ENCODE data around the gene PPRC1.

The PPRC1 gene

GRCh38 chr10:102106998-102107397 is 25.8 kb upstream of the PPRC1 start:
- H3K36me3 ChIP-seq (replicated peaks in 1 of 2; ENCODE audit: control insufficient read depth in 2 of 2, insufficient read depth in 2 of 2, low read length in 2 of 2) = peaks cover 52 to 95% of the 10 kb centered on the region in 2 donors
- H2BK12ac ChIP-seq (ENCODE audit: low read length) = no peak overlapping the region
- no peak overlapping the region for H3K14ac ChIP-seq (ENCODE audit: low read length)
- H4K91ac ChIP-seq (ENCODE audit: low read depth, low read length, poor library complexity) = no peak overlapping the region
- H3K4me1 ChIP-seq (ENCODE audit: control insufficient read depth in 2 of 2, insufficient read depth in 1 of 2, low read depth in 1 of 2, low read length in 2 of 2) = no peaks in the 10 kb centered on the region
- no peak overlapping the region for H3K18ac ChIP-seq (ENCODE audit: low read length)
- no peak overlapping the region for H3K27ac ChIP-seq (replicated peaks; ENCODE audit: low read length)
- no peak overlapping the region for H3K4ac ChIP-seq (ENCODE audit: low read length)
- H3K79me1 ChIP-seq (ENCODE audit: low read depth, low read length) = peaks cover 14% of the 10 kb centered on the region
- no peak overlapping the region for H4K8ac ChIP-seq (ENCODE audit: low read depth, low read length)
- no peak overlapping the region for H3K9ac ChIP-seq (ENCODE audit: low read depth, low read length, poor library complexity)
- H2BK120ac ChIP-seq (ENCODE audit: low read depth, low read length) = no peak overlapping the region
- H3K4me3 ChIP-seq (ENCODE audit: low read length in 2 of 2) = no peak overlapping the region
- no peak overlapping the region for H2AK5ac ChIP-seq (ENCODE audit: low read depth, low read length)
- no peak overlapping the region for H2BK5ac ChIP-seq (ENCODE audit: low read length)
- H2AFZ ChIP-seq (ENCODE audit: low read length) = no peak overlapping the region
- peaks cover 0 to 2% of the 10 kb centered on the region in 2 donors for H3K9me3 ChIP-seq (replicated peaks in 1 of 2; ENCODE audit: control insufficient read depth in 2 of 2, insufficient read depth in 1 of 2, low read depth in 1 of 2, low read length in 2 of 2)
- WGBS, 2 donors (ENCODE audit: extremely low coverage in 2 of 2, insufficient read length in 2 of 2, insufficient replicate concordance in 1 of 2) = no CpG with 5 or more reads among the region's 2 CpGs
- H3K4me2 ChIP-seq (ENCODE audit: insufficient read depth, low read length, poor library complexity, severe bottlenecking) = no peak overlapping the region
- DNase-seq (ENCODE audit: low spot score) = no peak
- no peaks in the 10 kb centered on the region for H3K27me3 ChIP-seq (ENCODE audit: control insufficient read depth in 3 of 3, insufficient read depth in 3 of 3, low read depth in 1 of 3, low read length in 3 of 3)
- H3K23ac ChIP-seq (ENCODE audit: low read depth, low read length, poor library complexity) = no peak overlapping the region
- H2BK15ac ChIP-seq (ENCODE audit: low read length) = no peak overlapping the region

- WGBS, 2 donors (ENCODE audit: extremely low coverage in 2 of 2, insufficient read length in 2 of 2, insufficient replicate concordance in 1 of 2) = no CpG with 5 or more reads among the region's 24 CpGs
- Histone ChIP-seq H2BK12ac (ENCODE audit: low read length) (no peak overlapping the region), H3K36me3 (replicated peaks in 1 of 2; ENCODE audit: control insufficient read depth in 2 of 2, insufficient read depth in 2 of 2, low read length in 2 of 2) (peaks cover 54 to 90% of the 10 kb centered on the region in 2 donors), H2BK15ac (ENCODE audit: low read length) (no peak overlapping the region), H4K8ac (ENCODE audit: low read depth, low read length) (no peak overlapping the region), H3K9ac (ENCODE audit: low read depth, low read length, poor library complexity) (no peak overlapping the region), H3K14ac (ENCODE audit: low read length) (no peak overlapping the region), H4K91ac (ENCODE audit: low read depth, low read length, poor library complexity) (no peak overlapping the region), H3K27ac (replicated peaks; ENCODE audit: low read length) (no peak overlapping the region), H3K23ac (ENCODE audit: low read depth, low read length, poor library complexity) (no peak overlapping the region), H2AK5ac (ENCODE audit: low read depth, low read length) (no peak overlapping the region), H2BK120ac (ENCODE audit: low read depth, low read length) (no peak overlapping the region), H2AFZ (ENCODE audit: low read length) (no peak overlapping the region), H3K79me1 (ENCODE audit: low read depth, low read length) (peaks cover 17% of the 10 kb centered on the region), H3K9me3 (replicated peaks in 1 of 2; ENCODE audit: control insufficient read depth in 2 of 2, insufficient read depth in 1 of 2, low read depth in 1 of 2, low read length in 2 of 2) (peaks cover 0 to 2% of the 10 kb centered on the region in 2 donors), H3K4me2 (ENCODE audit: insufficient read depth, low read length, poor library complexity, severe bottlenecking) (no peak overlapping the region), H3K4ac (ENCODE audit: low read length) (no peak overlapping the region), H3K4me3 (ENCODE audit: low read length in 2 of 2) (no peak overlapping the region), H3K27me3 (ENCODE audit: control insufficient read depth in 3 of 3, insufficient read depth in 3 of 3, low read depth in 1 of 3, low read length in 3 of 3) (no peaks in the 10 kb centered on the region), H3K4me1 (ENCODE audit: control insufficient read depth in 2 of 2, insufficient read depth in 1 of 2, low read depth in 1 of 2, low read length in 2 of 2) (peaks cover 10 to 16% of the 10 kb centered on the region in 2 donors), H2BK5ac (ENCODE audit: low read length) (no peak overlapping the region), H3K18ac (ENCODE audit: low read length) (no peak overlapping the region)
- no peak for DNase-seq (ENCODE audit: low spot score)
These were observed 23.4 kb upstream of the PPRC1 start for GRCh38 chr10:102109166-102110116.

GRCh38 chr10:102111276-102111675 is 21.6 kb upstream of the PPRC1 start:
- H3K4ac ChIP-seq (ENCODE audit: low read length) = no peak overlapping the region
- H3K4me2 ChIP-seq (ENCODE audit: insufficient read depth, low read length, poor library complexity, severe bottlenecking) = no peak overlapping the region
- H4K8ac ChIP-seq (ENCODE audit: low read depth, low read length) = no peak overlapping the region
- peaks cover 0 to 2% of the 10 kb centered on the region in 2 donors for H3K9me3 ChIP-seq (replicated peaks in 1 of 2; ENCODE audit: control insufficient read depth in 2 of 2, insufficient read depth in 1 of 2, low read depth in 1 of 2, low read length in 2 of 2)
- no peak overlapping the region for H3K27ac ChIP-seq (replicated peaks; ENCODE audit: low read length)
- no peak overlapping the region for H2BK15ac ChIP-seq (ENCODE audit: low read length)
- H4K91ac ChIP-seq (ENCODE audit: low read depth, low read length, poor library complexity) = no peak overlapping the region
- H3K18ac ChIP-seq (ENCODE audit: low read length) = no peak overlapping the region
- H2AFZ ChIP-seq (ENCODE audit: low read length) = no peak overlapping the region
- H3K4me1 ChIP-seq (ENCODE audit: control insufficient read depth in 2 of 2, insufficient read depth in 1 of 2, low read depth in 1 of 2, low read length in 2 of 2) = peaks cover 21 to 23% of the 10 kb centered on the region in 2 donors
- peaks cover 17% of the 10 kb centered on the region for H3K79me1 ChIP-seq (ENCODE audit: low read depth, low read length)
- no peak overlapping the region for H2BK5ac ChIP-seq (ENCODE audit: low read length)
- no peak for DNase-seq (ENCODE audit: low spot score)
- H2AK5ac ChIP-seq (ENCODE audit: low read depth, low read length) = no peak overlapping the region
- WGBS, 2 donors (ENCODE audit: extremely low coverage in 2 of 2, insufficient read length in 2 of 2, insufficient replicate concordance in 1 of 2) = no CpG with 5 or more reads among the region's 12 CpGs
- no peak overlapping the region for H3K4me3 ChIP-seq (ENCODE audit: low read length in 2 of 2)
- no peak overlapping the region for H3K23ac ChIP-seq (ENCODE audit: low read depth, low read length, poor library complexity)
- peaks cover 48 to 74% of the 10 kb centered on the region in 2 donors for H3K36me3 ChIP-seq (replicated peaks in 1 of 2; ENCODE audit: control insufficient read depth in 2 of 2, insufficient read depth in 2 of 2, low read length in 2 of 2)
- no peak overlapping the region for H3K9ac ChIP-seq (ENCODE audit: low read depth, low read length, poor library complexity)
- no peaks in the 10 kb centered on the region for H3K27me3 ChIP-seq (ENCODE audit: control insufficient read depth in 3 of 3, insufficient read depth in 3 of 3, low read depth in 1 of 3, low read length in 3 of 3)
- no peak overlapping the region for H3K14ac ChIP-seq (ENCODE audit: low read length)
- H2BK12ac ChIP-seq (ENCODE audit: low read length) = no peak overlapping the region
- H2BK120ac ChIP-seq (ENCODE audit: low read depth, low read length) = no peak overlapping the region

DNA sequence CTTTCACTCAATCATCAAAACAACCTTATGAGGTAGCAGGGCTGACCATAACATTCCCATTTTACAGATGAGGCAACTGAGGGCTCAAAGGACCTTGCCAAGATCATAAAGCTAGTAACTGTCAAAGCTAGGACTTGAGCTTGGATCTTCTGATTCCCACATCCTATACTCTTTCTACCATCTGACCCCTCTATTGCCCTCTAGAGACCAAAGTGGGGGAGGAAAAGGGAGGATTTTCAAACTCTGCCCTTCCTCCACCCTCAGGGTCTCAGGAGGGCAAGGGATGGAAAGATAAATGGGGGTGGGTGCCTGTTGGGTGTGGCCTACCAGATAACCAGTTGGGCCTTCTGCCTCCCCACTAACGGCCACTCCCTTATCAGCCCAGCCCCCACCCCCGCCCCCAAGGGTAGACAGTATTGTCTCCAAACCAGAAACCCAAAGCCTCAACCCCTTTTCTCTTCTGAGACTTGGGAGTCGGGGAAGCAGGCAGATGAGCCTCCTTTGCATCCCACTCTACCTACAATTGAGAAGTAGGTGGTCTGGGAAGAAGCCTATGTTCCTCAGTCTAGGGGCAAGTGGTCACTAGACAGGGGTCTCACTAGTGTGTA is 20.5 kb upstream of the PPRC1 start:
- H2AK5ac ChIP-seq (ENCODE audit: low read depth, low read length) = no peak overlapping the region
- peaks cover 42 to 64% of the 10 kb centered on the region in 2 donors for H3K36me3 ChIP-seq (replicated peaks in 1 of 2; ENCODE audit: control insufficient read depth in 2 of 2, insufficient read depth in 2 of 2, low read length in 2 of 2)
- H3K4ac ChIP-seq (ENCODE audit: low read length) = no peak overlapping the region
- no peak overlapping the region for H3K9ac ChIP-seq (ENCODE audit: low read depth, low read length, poor library complexity)
- WGBS, 2 donors (ENCODE audit: extremely low coverage in 2 of 2, insufficient read length in 2 of 2, insufficient replicate concordance in 1 of 2) = no CpG with 5 or more reads among the region's 3 CpGs
- H3K79me1 ChIP-seq (ENCODE audit: low read depth, low read length) = peaks cover 17% of the 10 kb centered on the region
- H2BK5ac ChIP-seq (ENCODE audit: low read length) = peak overlapping the region; percentile 96
- H3K23ac ChIP-seq (ENCODE audit: low read depth, low read length, poor library complexity) = no peak overlapping the region
- H4K91ac ChIP-seq (ENCODE audit: low read depth, low read length, poor library complexity) = no peak overlapping the region
- H3K4me2 ChIP-seq (ENCODE audit: insufficient read depth, low read length, poor library complexity, severe bottlenecking) = peak overlapping the region; percentile 35
- H2AFZ ChIP-seq (ENCODE audit: low read length) = no peak overlapping the region
- H3K18ac ChIP-seq (ENCODE audit: low read length) = no peak overlapping the region
- no peak for DNase-seq (ENCODE audit: low spot score)
- peaks cover 0 to 2% of the 10 kb centered on the region in 2 donors for H3K9me3 ChIP-seq (replicated peaks in 1 of 2; ENCODE audit: control insufficient read depth in 2 of 2, insufficient read depth in 1 of 2, low read depth in 1 of 2, low read length in 2 of 2)
- H3K27me3 ChIP-seq (ENCODE audit: control insufficient read depth in 3 of 3, insufficient read depth in 3 of 3, low read depth in 1 of 3, low read length in 3 of 3) = no peaks in the 10 kb centered on the region
- H3K4me1 ChIP-seq (ENCODE audit: control insufficient read depth in 2 of 2, insufficient read depth in 1 of 2, low read depth in 1 of 2, low read length in 2 of 2) = peaks cover 31 to 32% of the 10 kb centered on the region in 2 donors
- no peak overlapping the region for H3K14ac ChIP-seq (ENCODE audit: low read length)
- H2BK12ac ChIP-seq (ENCODE audit: low read length) = no peak overlapping the region
- H3K4me3 ChIP-seq (ENCODE audit: low read length in 2 of 2) = peak overlapping the region in 1 of 2 donors; percentile 89
- no peak overlapping the region for H2BK120ac ChIP-seq (ENCODE audit: low read depth, low read length)
- no peak overlapping the region for H2BK15ac ChIP-seq (ENCODE audit: low read length)
- no peak overlapping the region for H3K27ac ChIP-seq (replicated peaks; ENCODE audit: low read length)
- H4K8ac ChIP-seq (ENCODE audit: low read depth, low read length) = no peak overlapping the region

Measured in neuronal stem cell (in vitro differentiated cells).